HUES48 (cell line): Measurements from ENCODE around the gene CNNM2.
"Not testable (repeated sequence)": the region's sequence is repeated elsewhere in the genome, so short reads cannot be mapped to it uniquely, and the experiment has no call there.

Experiments
- H3K27ac ChIP-seq: one replicate; pipeline ENCODE4 v1.7.0; 2013; ENCODE audit warnings: low read depth, low read length, inconsistent platforms
- H3K27me3 ChIP-seq: 2 replicates; pipeline ENCODE4 v1.6.1; 2013; ENCODE audit warnings: mild to moderate bottlenecking, low read length; ENCODE audit not compliant: control insufficient read depth, insufficient read depth
- H3K36me3 ChIP-seq: 2 replicates; pipeline ENCODE4 v1.6.1; 2013; ENCODE audit warnings: low read length; ENCODE audit not compliant: control insufficient read depth, insufficient read depth
- H3K4me1 ChIP-seq: 2 replicates; pipeline ENCODE4 v1.6.1; 2013; ENCODE audit warnings: mild to moderate bottlenecking, low read length; ENCODE audit not compliant: control insufficient read depth, insufficient read depth
- H3K4me3 ChIP-seq: 2 replicates; pipeline ENCODE4 v1.5.1; 2013; ENCODE audit warnings: mild to moderate bottlenecking, low read depth, low read length
- H3K9ac ChIP-seq: 2 replicates; pipeline ENCODE4 v1.6.1; 2013; ENCODE audit warnings: mild to moderate bottlenecking, low read depth, low read length, moderate library complexity
- H3K9me3 ChIP-seq: 2 replicates; pipeline ENCODE4 v1.6.1; 2013; ENCODE audit warnings: low read length; ENCODE audit not compliant: control insufficient read depth, insufficient read depth

CNNM2 gene

DNA sequence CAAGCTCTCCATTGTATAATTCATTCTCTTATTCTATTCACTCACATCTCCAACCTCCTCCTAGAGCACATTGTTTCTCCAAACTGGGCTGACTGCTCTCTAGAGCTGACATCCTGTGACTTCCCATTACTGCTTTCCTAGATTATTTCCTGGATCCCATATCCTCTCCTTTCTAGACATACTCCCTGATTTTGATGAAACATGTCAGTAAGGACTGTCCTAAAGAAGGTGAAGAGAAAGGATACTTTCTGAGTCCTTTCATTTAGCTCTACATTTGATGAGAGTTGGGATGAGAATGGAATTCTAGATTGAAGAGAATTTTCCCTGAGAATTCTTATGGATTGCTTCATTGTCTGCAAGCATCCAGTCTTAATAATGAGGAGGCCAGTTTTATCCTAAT, 78.8 kb downstream of the CNNM2 start:
- Histone ChIP-seq H3K4me3 (no peak overlapping the region), H3K36me3 (no peaks in the 10 kb centered on the region), H3K27ac (no peak overlapping the region), H3K9ac (no peak overlapping the region), H3K9me3 (no peaks in the 10 kb centered on the region), H3K4me1 (peaks cover 10% of the 10 kb centered on the region), H3K27me3 (no peaks in the 10 kb centered on the region)

DNA sequence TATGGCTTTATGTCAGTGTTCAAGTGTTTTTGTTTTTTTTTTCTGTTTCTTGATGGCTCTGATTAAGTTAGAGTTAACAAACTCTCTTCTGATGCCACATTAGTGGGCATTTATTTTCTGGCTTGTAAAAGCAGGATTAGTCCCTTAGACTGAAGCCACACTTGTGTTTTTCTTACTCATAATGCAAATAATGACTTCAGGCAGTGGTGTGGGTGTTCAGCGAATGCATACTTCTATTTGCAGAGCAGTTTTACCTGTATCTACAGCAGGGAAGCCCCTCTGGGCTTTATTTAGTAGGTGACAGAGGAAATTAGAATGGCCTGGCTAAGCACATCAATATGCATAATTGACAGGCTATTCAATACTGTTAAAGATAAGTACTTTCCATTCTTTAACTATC, 79.9 kb downstream of the CNNM2 start:
- H3K27me3 ChIP-seq = no peaks in the 10 kb centered on the region
- H3K4me1 ChIP-seq = peaks cover 8% of the 10 kb centered on the region
- H3K4me3 ChIP-seq = no peak overlapping the region
- H3K36me3 ChIP-seq = no peaks in the 10 kb centered on the region
- H3K27ac ChIP-seq = peak overlapping the region; percentile 57
- no peaks in the 10 kb centered on the region for H3K9me3 ChIP-seq
- no peak overlapping the region for H3K9ac ChIP-seq

DNA sequence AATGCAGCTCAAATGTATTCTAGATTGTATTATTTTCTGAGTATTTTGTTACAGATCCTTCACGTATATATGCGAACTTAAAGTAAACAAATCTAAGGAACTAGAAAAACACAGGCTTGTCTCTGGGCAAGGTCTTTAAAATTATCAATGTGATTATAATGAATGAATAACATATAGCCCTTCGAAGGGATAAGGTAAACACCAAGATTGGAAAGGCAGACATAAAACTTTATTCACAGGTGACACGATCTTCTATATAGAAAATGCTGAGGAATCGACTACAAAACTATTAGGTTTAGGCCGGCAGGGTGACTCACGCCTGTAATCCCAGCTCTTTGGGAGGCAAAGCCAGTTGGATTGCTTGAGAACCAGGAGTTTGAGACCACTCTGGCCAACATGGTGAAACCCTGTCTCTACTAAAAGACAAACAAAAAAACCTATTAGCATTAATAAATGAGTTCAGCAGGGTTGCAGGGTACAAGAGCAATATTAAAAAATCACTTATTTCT, 80.4 kb downstream of the CNNM2 start:
- H3K4me3 ChIP-seq = no peak overlapping the region
- H3K27ac ChIP-seq = no peak overlapping the region
- no peak overlapping the region for H3K9ac ChIP-seq
- H3K9me3 ChIP-seq = no peaks in the 10 kb centered on the region
- H3K4me1 ChIP-seq = peaks cover 8% of the 10 kb centered on the region
- no peaks in the 10 kb centered on the region for H3K27me3 ChIP-seq
- no peaks in the 10 kb centered on the region for H3K36me3 ChIP-seq

DNA sequence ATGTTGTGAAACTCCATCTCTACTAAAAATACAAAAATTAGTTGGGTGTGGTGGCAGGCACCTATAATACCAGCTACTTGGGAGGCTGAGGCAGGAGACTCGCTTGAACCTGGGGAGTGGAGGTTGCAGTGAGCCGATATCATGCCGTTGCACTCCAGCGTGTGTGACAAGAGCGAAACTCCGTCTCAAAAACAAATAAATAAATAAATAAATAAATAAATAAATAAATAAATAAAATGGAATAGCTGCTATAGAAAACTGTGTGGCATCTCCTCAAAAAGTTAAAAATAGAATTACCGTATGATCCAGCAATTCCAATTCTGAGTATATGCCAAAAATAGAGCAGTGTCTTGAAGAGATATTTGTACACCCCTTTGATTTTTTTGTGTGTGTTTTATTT, 82.0 kb downstream of the CNNM2 start:
- H3K4me3 ChIP-seq, H3K9ac ChIP-seq, H3K27me3 ChIP-seq, H3K9me3 ChIP-seq, H3K27ac ChIP-seq, H3K36me3 ChIP-seq, H3K4me1 ChIP-seq: not testable (repeated sequence)

DNA sequence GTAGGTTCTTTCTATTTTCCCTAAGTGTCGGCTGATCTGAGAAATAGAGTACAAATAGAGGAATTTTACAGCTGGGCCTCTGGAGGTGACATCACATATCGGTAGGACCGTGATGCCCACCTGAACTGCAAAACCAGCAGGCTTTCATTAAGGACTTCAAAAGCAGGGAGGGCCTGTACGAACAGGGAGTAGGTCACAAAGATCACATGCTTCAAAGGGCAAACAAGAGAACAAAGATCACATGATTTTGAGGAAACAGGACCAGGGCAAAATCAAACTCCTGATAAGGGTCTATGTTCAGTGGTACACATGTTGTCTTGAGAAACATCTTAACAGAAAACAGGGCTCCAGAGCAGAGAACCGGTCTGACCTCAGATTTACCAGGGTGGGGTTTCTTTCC, 88.9 kb downstream of the CNNM2 start:
- no peaks in the 10 kb centered on the region for H3K36me3 ChIP-seq
- H3K9ac ChIP-seq = no peak overlapping the region
- no peak overlapping the region for H3K4me3 ChIP-seq
- no peaks in the 10 kb centered on the region for H3K4me1 ChIP-seq
- no peaks in the 10 kb centered on the region for H3K27me3 ChIP-seq
- H3K27ac ChIP-seq = no peak overlapping the region
- H3K9me3 ChIP-seq = peaks cover 7% of the 10 kb centered on the region

DNA sequence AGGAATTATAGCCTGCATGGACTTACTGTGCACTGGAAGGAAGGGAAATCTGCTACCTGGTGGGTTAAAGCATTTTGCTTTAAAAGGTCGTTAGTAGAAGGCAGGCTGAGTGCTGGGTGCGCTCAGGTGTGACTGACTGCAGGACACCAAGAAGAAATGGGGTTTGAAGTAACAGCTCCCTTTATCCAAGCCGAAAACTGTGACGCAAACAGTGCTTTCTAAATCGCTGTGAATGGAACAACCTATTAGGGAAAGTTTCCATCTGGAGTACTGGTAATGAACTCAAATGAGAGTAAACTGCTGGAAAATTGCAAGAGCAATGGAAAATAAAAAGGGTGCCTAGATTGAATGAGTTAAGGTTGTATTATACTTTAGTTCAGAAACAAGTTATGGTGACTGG, 95.3 kb downstream of the CNNM2 start:
- Histone ChIP-seq H3K27me3 (no peaks in the 10 kb centered on the region), H3K4me3 (no peak overlapping the region), H3K27ac (no peak overlapping the region), H3K36me3 (no peaks in the 10 kb centered on the region), H3K9ac (no peak overlapping the region), H3K9me3 (no peaks in the 10 kb centered on the region), H3K4me1 (peaks cover 11% of the 10 kb centered on the region)

DNA sequence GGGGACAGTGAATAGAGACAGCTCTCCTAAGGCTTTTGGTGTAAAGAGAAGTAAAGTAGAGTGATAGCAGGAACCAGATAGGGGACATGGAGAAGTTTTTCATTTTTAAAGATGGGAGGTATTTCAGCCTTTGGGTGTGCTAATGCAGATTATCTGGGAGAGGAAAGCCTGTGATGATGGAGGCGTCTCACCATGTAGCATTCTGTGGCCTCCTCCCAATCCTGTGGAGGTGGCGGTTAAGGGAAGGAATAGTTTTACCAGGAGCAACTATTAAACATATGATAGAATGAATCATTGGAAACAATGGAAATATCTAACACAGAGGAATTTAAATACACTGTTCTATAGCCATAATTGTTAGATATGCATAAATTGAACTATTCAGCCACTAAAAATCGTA, 101.3 kb downstream of the CNNM2 start:
- Histone ChIP-seq H3K9me3 (no peaks in the 10 kb centered on the region), H3K4me1 (peaks cover 14% of the 10 kb centered on the region), H3K27ac (no peak overlapping the region)

DNA sequence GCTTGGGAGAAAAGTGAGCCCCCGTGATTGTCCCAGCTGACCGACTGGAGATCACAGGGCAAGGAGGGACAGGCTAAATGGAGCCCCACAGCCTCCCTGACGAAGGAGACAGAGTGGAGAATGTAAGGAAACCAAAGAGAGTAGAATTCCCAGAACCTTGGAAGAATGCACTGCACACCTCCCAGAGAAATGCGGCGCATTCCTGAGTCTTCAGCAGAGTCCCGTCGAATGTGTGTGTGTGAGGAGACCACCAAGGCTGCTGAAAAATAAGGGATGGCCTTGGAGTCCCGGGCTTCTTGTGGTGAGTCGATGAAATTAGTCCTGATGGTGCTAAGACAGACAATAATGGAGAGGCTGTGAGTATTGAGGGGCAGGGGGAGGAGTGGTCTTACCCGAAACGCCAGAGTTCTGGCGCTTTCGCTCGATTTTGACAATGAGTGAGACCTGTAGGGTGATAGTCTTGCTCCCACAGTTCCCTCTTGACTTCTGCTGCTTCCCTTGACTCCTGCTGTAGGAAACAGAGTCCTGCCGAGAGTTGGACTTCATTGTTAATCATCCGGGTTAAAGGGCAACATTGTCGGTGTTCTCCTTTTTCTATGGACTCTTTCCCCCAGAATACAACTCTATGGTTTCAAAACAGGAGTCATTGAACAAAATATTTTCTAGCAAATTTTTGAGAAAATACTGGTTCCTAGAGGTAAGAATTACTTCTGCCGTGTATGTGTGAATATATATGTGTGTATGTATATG, 103.2 kb downstream of the CNNM2 start:
- H3K9ac ChIP-seq = no peak overlapping the region
- no peak overlapping the region for H3K27ac ChIP-seq
- peaks cover 13% of the 10 kb centered on the region for H3K4me1 ChIP-seq
- no peak overlapping the region for H3K4me3 ChIP-seq
- H3K27me3 ChIP-seq = no peaks in the 10 kb centered on the region
- H3K36me3 ChIP-seq = no peaks in the 10 kb centered on the region
- no peaks in the 10 kb centered on the region for H3K9me3 ChIP-seq

More for the DNA sequence above, 101.3 kb downstream of the CNNM2 start:
- Histone ChIP-seq H3K27me3 (no peaks in the 10 kb centered on the region), H3K4me3 (no peak overlapping the region), H3K36me3 (no peaks in the 10 kb centered on the region), H3K9ac (no peak overlapping the region)

DNA sequence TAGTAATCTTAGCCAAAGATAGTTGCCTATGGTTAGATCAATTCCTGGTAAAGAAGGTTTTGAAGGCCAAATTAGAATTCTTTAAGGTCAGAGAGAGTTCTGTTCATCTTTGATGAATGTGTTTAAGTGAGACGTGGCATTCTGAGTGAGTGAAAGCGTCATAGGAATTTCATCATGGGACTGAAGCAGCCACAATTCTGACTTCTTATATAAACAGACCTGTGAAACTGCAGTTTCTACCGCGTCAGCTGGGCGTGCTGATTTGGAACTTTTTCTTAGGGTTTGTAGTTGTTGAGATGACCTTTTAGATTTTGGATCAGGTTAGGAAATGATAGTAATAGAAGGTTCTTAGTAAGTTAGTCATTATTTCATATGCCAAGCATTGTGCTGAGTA, 103.8 kb downstream of the CNNM2 start:
- Histone ChIP-seq H3K27ac (no peak overlapping the region), H3K9me3 (no peaks in the 10 kb centered on the region), H3K36me3 (no peaks in the 10 kb centered on the region), H3K4me1 (peaks cover 8% of the 10 kb centered on the region), H3K9ac (no peak overlapping the region), H3K4me3 (no peak overlapping the region), H3K27me3 (no peaks in the 10 kb centered on the region)

DNA sequence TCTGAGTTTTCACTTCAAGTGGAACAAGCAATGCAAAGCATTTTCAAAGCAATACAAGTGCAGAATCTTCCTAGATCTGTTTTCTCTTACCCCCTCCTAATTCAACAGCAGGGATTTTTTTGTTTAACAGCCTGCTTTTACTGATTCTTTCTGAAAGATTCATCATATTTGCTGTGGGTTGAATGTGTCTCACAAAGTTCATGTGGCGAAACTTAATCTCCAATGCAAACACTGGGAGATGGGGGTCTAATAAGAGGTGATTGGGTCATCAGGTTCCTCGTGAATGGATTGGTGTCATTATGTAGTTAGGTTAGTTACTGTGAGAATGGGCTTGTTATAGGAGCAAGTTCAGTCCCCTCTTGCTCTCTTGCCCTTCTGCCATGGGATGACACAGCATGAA, 107.6 kb downstream of the CNNM2 start:
- H3K4me3 ChIP-seq = no peak overlapping the region
- no peaks in the 10 kb centered on the region for H3K27me3 ChIP-seq
- H3K9ac ChIP-seq = no peak overlapping the region
- no peaks in the 10 kb centered on the region for H3K36me3 ChIP-seq
- no peaks in the 10 kb centered on the region for H3K9me3 ChIP-seq
- H3K27ac ChIP-seq = no peak overlapping the region
- peaks cover 8% of the 10 kb centered on the region for H3K4me1 ChIP-seq

DNA sequence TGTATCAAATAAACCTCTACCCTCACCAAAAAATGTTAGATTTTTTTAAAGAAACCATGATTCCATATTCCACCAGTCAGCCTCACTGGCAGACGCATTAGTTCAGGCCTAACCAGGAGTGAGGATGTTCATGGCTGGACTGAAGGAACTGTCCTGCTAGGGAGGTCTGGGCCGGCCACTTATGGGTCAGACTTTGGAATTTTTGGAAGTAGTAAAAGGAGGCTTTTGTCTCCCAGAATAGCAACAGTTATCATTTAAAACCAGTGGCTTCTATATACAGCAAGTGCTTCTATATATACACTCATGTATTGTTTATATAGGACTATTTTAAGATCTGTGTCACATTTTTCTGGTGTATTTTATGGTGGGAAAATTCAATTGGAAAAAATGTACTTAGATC, 120.5 kb downstream of the CNNM2 start:
- H3K27ac ChIP-seq = no peak overlapping the region
- H3K4me3 ChIP-seq = no peak overlapping the region
- H3K27me3 ChIP-seq = no peaks in the 10 kb centered on the region
- no peaks in the 10 kb centered on the region for H3K9me3 ChIP-seq
- no peak overlapping the region for H3K9ac ChIP-seq
- H3K36me3 ChIP-seq = no peaks in the 10 kb centered on the region
- peaks cover 17% of the 10 kb centered on the region for H3K4me1 ChIP-seq
